K562 (cell line): ENCODE data around the gene SETD3. TPM values are rescaled to one million over a fixed set of nuclear protein-coding genes. Genes with fewer than 3 reads are reported as not detected.

Source experiments
- FUS ChIP-seq: fragments of 200-400 bp; formaldehyde crosslinking; optimal IDR thresholded peaks from 2 replicates; pipeline ENCODE3; 2017; ENCODE audit warnings: low read depth, low read length
- GTF2A2 ChIP-seq: IDR thresholded peaks from 2 replicates; pipeline ENCODE4 v1.6.1; 2016; ENCODE audit warnings: mild to moderate bottlenecking, missing genetic modification characterization, missing compliant biosample characterization
- HMGN3 ChIP-seq: IDR thresholded peaks from 2 replicates; pipeline ENCODE4 v1.6.1; 2011; ENCODE audit warnings: borderline replicate concordance, low read depth, mild to moderate bottlenecking, mixed read lengths, low read length; ENCODE audit not compliant: insufficient read length; ENCODE audit errors: extremely low read depth
- HNRNPLL ChIP-seq: fragments of 200-400 bp; formaldehyde crosslinking; IDR thresholded peaks from 2 replicates; pipeline ENCODE4 v1.6.1; 2017; ENCODE audit warnings: low read length, low read depth, mild to moderate bottlenecking; ENCODE audit not compliant: poor library complexity, severe bottlenecking
- HSF4 ChIP-seq: fragments of 250-450 bp; sonication (Bioruptor Pico); IDR thresholded peaks from 2 replicates; pipeline ENCODE4 v2.1.2; 2022; ENCODE audit warnings: mild to moderate bottlenecking, moderate library complexity, borderline replicate concordance
- KLF1 ChIP-seq: fragments of 450-650 bp; IDR thresholded peaks from 2 replicates; pipeline ENCODE4 v1.6.1; 2016; ENCODE audit warnings: missing genetic modification characterization, missing compliant biosample characterization
- MEF2D ChIP-seq: conservative IDR thresholded peaks from 2 replicates; pipeline ENCODE4 v1.6.1; 2016; ENCODE audit warnings: low read depth, missing genetic modification characterization, missing compliant biosample characterization
- MTA3 ChIP-seq: fragments of 450-650 bp; formaldehyde crosslinking; IDR thresholded peaks from 2 replicates; pipeline ENCODE4 v1.6.1; 2017; ENCODE audit warnings: mild to moderate bottlenecking, borderline replicate concordance
- NFYB ChIP-seq: IDR thresholded peaks from 2 replicates; pipeline ENCODE4 v1.6.1; 2011; ENCODE audit warnings: mild to moderate bottlenecking, moderate library complexity; ENCODE audit not compliant: insufficient read length; ENCODE audit errors: extremely low read depth
- POLR2AphosphoS5 ChIP-seq: IDR thresholded peaks from 2 replicates; pipeline ENCODE4 v1.6.1; 2011; ENCODE audit warnings: mild to moderate bottlenecking, low read depth, low read length, moderate library complexity; ENCODE audit not compliant: control insufficient read depth, insufficient read depth
- POLR2H ChIP-seq: IDR thresholded peaks from 2 replicates; pipeline ENCODE4 v1.6.1; 2016; ENCODE audit warnings: missing genetic modification characterization, low read depth, mild to moderate bottlenecking, control low read depth, missing compliant biosample characterization, moderate library complexity
- POU5F1 ChIP-seq: fragments of 150-350 bp; IDR thresholded peaks from 2 replicates; pipeline ENCODE4 v1.6.1; 2014; ENCODE audit warnings: borderline replicate concordance, low read length, low read depth, mild to moderate bottlenecking; ENCODE audit not compliant: partially characterized antibody
- RHOXF2B ChIP-seq: fragments of 250-450 bp; sonication (Bioruptor Pico); conservative IDR thresholded peaks from 2 replicates; pipeline ENCODE4 v1.5.1; 2021
- XRCC3 ChIP-seq: fragments of 450-650 bp; IDR thresholded peaks from 2 replicates; pipeline ENCODE4 v1.6.1; 2017; ENCODE audit warnings: mild to moderate bottlenecking, moderate library complexity
- ZNF717 ChIP-seq: fragments of 250-450 bp; sonication (Bioruptor Pico); IDR thresholded peaks from 2 replicates; pipeline ENCODE4 v1.5.0; 2021
- polyA plus RNA-seq, 8 experiments: library from polyadenylated mRNA; depleted of rRNA in 4 of 8; stranded (reverse) in 5 of 8; unstranded in 3 of 8; fragments of >200 nt; fragmentation: Nextera tagmentation in 2 of 8; fragmentation: Illumina TruSeq in 1 of 8; extraction: Ambion mirVana in 2 of 8; extraction: Trizol in 1 of 8; gene quantifications; 2 replicates each; pipeline versions ENCODE4 v1.2.1 to v1.2.3, GENCODE V29; 2011 to 2014; ENCODE audit warnings: inconsistent platforms in 1 of 8, missing spikeins in 1 of 8
- total RNA-seq, 7 experiments: library from RNA; depleted of rRNA in 6 of 7; stranded (reverse); fragments of >200 nt in 6 of 7; fragmentation: Illumina TruSeq in 2 of 7; extraction: Trizol in 2 of 7; gene quantifications; 2 replicates each; pipeline versions ENCODE4 v1.2.1 to v1.2.3, GENCODE V29; 2011 to 2021; ENCODE audit warnings: low replicate concordance in 1 of 7
- TF ChIP-seq, protein P1 (sequence below): sonication (generic); formaldehyde crosslinking; IDR thresholded peaks from 2 replicates; pipeline ENCODE4 v1.8.0; 2022; ENCODE audit warnings: mild to moderate bottlenecking, missing genetic modification reagents
- TF ChIP-seq, protein P2 (sequence below): sonication (generic); formaldehyde crosslinking; IDR thresholded peaks from 2 replicates; pipeline ENCODE4 v1.9.0; 2022; ENCODE audit warnings: mild to moderate bottlenecking, missing genetic modification reagents
- TF ChIP-seq, protein P3 (sequence below): sonication (generic); formaldehyde crosslinking; IDR thresholded peaks from 2 replicates; pipeline ENCODE4 v1.8.0; 2022; ENCODE audit warnings: missing genetic modification reagents, mild to moderate bottlenecking, moderate library complexity, borderline replicate concordance
- TF ChIP-seq, protein P4 (sequence below): sonication (generic); formaldehyde crosslinking; IDR thresholded peaks from 2 replicates; pipeline ENCODE4 v1.8.0; 2023; ENCODE audit warnings: missing genetic modification reagents, mild to moderate bottlenecking, borderline replicate concordance

The SETD3 gene
- total and polyA plus RNA-seq, 9 of the 15 experiments (the other 6 are each of a cell fraction or from before 2014, with no cell fraction given), result 8.5 to 35.9 (median 26.5) TPM

DNA sequence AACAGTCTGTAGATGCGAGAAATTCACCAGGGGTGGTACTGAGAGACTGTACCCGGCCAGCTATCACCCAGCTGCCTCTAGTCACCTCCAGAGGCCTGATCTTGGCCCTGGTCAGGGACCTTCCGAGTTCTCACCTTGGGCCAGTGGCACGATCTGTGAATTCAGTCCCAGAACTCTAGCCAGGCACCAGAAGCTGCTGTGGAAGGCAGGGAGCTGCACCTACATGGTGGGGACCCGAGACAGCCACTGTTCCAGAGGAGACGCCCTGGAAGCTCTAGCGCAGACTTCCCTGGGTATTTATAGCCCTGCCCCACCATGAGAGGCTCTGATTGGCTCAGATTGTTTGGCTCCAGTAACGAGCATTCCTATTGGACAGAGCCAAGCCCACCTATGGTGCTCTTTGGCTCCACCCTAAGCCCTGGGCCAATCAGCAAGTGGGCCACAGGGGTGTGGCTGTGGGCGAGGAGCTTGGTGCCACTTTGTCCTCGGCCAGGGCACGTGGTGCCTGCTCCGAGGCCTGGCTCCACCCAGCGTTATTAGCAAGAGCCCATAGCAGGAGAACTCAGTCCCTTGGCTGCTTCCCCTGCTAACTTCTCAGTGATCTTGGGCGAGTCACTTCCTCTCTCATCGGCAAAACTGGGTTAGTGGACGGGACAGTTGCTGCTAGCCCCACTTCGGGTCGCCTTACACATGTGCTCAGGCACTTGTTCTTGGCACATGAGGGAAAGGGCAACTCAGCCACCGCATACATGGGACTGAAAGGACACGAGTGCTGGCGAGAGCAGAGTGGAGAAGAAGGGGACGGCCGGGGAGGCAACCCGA, 119.7 kb downstream of the SETD3 start (continued):
- no peak for TF ChIP-seq POU5F1
- no peak for TF ChIP-seq FUS
- TF ChIP-seq, protein P1, sequence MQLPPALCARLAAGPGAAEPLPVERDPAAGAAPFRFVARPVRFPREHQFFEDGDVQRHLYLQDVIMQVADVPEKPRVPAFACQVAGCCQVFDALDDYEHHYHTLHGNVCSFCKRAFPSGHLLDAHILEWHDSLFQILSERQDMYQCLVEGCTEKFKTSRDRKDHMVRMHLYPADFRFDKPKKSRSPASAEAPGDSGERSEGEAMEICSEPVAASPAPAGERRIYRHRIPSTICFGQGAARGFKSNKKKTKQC (CRISPR knock-in tag), result peak; percentile 64; the same call in 1 of the 2 replicates
- TF ChIP-seq MTA3, result 0 out of 2 replicates have a peak, but pooled peaks have one; percentile 46
- TF ChIP-seq POLR2H (tag), result peak; percentile 47; the same call in 1 of the 2 replicates
- TF ChIP-seq, protein P2, sequence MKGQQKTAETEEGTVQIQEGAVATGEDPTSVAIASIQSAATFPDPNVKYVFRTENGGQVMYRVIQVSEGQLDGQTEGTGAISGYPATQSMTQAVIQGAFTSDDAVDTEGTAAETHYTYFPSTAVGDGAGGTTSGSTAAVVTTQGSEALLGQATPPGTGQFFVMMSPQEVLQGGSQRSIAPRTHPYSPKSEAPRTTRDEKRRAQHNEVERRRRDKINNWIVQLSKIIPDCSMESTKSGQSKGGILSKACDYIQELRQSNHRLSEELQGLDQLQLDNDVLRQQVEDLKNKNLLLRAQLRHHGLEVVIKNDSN (CRISPR knock-in tag), result peak; percentile 61
- TF ChIP-seq MEF2D (tag), result peak; percentile 47; the same call in 1 of the 2 replicates
- no peak for TF ChIP-seq RHOXF2B (CRISPR knock-in tag)
- peak; percentile 54; the same call in 1 of the 2 replicates for TF ChIP-seq KLF1 (tag)
- TF ChIP-seq XRCC3, result no peak
- TF ChIP-seq, protein P3, sequence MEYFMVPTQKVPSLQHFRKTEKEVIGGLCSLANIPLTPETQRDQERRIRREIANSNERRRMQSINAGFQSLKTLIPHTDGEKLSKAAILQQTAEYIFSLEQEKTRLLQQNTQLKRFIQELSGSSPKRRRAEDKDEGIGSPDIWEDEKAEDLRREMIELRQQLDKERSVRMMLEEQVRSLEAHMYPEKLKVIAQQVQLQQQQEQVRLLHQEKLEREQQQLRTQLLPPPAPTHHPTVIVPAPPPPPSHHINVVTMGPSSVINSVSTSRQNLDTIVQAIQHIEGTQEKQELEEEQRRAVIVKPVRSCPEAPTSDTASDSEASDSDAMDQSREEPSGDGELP, result peak; percentile 62; the same call in 1 of the 2 replicates
- no peak for TF ChIP-seq POLR2AphosphoS5
- TF ChIP-seq HMGN3, result no peak
- TF ChIP-seq HSF4 (CRISPR knock-in tag), result no peak
- TF ChIP-seq, protein P4, sequence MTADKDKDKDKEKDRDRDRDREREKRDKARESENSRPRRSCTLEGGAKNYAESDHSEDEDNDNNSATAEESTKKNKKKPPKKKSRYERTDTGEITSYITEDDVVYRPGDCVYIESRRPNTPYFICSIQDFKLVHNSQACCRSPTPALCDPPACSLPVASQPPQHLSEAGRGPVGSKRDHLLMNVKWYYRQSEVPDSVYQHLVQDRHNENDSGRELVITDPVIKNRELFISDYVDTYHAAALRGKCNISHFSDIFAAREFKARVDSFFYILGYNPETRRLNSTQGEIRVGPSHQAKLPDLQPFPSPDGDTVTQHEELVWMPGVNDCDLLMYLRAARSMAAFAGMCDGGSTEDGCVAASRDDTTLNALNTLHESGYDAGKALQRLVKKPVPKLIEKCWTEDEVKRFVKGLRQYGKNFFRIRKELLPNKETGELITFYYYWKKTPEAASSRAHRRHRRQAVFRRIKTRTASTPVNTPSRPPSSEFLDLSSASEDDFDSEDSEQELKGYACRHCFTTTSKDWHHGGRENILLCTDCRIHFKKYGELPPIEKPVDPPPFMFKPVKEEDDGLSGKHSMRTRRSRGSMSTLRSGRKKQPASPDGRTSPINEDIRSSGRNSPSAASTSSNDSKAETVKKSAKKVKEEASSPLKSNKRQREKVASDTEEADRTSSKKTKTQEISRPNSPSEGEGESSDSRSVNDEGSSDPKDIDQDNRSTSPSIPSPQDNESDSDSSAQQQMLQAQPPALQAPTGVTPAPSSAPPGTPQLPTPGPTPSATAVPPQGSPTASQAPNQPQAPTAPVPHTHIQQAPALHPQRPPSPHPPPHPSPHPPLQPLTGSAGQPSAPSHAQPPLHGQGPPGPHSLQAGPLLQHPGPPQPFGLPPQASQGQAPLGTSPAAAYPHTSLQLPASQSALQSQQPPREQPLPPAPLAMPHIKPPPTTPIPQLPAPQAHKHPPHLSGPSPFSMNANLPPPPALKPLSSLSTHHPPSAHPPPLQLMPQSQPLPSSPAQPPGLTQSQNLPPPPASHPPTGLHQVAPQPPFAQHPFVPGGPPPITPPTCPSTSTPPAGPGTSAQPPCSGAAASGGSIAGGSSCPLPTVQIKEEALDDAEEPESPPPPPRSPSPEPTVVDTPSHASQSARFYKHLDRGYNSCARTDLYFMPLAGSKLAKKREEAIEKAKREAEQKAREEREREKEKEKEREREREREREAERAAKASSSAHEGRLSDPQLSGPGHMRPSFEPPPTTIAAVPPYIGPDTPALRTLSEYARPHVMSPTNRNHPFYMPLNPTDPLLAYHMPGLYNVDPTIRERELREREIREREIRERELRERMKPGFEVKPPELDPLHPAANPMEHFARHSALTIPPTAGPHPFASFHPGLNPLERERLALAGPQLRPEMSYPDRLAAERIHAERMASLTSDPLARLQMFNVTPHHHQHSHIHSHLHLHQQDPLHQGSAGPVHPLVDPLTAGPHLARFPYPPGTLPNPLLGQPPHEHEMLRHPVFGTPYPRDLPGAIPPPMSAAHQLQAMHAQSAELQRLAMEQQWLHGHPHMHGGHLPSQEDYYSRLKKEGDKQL (CRISPR knock-in tag), result no peak
- peak; percentile 65 for TF ChIP-seq GTF2A2 (tag)
- TF ChIP-seq NFYB, result peak; percentile 39
- TF ChIP-seq HNRNPLL, result no peak
- no peak for TF ChIP-seq ZNF717 (CRISPR knock-in tag)
